ENCODE measurements around the gene DUOX2. TPM values are rescaled to one million over a fixed set of nuclear protein-coding genes. Genes with fewer than 3 reads are reported as not detected.

Gene DUOX2
- total and polyA plus RNA-seq, 2 experiments from 2014 or later = not detected

GRCh38 chr15:45088801-45089711 lies 24.9 kb downstream of the DUOX2 start:
- Histone ChIP-seq H4K20me1 (replicated peaks; ENCODE audit: insufficient read depth) (no peaks in the 10 kb centered on the region), H3K4me3 (no peak overlapping the region), H3K36me3 (ENCODE audit: insufficient read depth) (no peaks in the 10 kb centered on the region), H3K27me3 (ENCODE audit: insufficient read depth) (no peaks in the 10 kb centered on the region), H2AFZ (no peak overlapping the region), H3K4me1 (ENCODE audit: insufficient read depth) (no peaks in the 10 kb centered on the region), H3F3A (replicated peaks; ENCODE audit: low read depth) (no peaks in the 10 kb centered on the region), H3K27ac (ENCODE audit: low read depth) (no peak overlapping the region), H3K9me2 (ENCODE audit: insufficient read depth) (no peaks in the 10 kb centered on the region), H3K79me2 (replicated peaks; ENCODE audit: insufficient read depth) (no peaks in the 10 kb centered on the region), H3K4me2 (no peak overlapping the region)
- H3K27ac Mint-ChIP-seq = no peak overlapping the region
- no peaks in the 10 kb centered on the region for H3K9me3 Mint-ChIP-seq
- no peak for TF ChIP-seq POLR2AphosphoS5 (IDR thresholded peaks at IDR 0.05; ENCODE audit: low read depth)
- TF ChIP-seq EZH2 (IDR thresholded peaks at IDR 0.05; ENCODE audit: low read depth, unreplicated experiment) = no peak
- TF ChIP-seq, protein P1, sequence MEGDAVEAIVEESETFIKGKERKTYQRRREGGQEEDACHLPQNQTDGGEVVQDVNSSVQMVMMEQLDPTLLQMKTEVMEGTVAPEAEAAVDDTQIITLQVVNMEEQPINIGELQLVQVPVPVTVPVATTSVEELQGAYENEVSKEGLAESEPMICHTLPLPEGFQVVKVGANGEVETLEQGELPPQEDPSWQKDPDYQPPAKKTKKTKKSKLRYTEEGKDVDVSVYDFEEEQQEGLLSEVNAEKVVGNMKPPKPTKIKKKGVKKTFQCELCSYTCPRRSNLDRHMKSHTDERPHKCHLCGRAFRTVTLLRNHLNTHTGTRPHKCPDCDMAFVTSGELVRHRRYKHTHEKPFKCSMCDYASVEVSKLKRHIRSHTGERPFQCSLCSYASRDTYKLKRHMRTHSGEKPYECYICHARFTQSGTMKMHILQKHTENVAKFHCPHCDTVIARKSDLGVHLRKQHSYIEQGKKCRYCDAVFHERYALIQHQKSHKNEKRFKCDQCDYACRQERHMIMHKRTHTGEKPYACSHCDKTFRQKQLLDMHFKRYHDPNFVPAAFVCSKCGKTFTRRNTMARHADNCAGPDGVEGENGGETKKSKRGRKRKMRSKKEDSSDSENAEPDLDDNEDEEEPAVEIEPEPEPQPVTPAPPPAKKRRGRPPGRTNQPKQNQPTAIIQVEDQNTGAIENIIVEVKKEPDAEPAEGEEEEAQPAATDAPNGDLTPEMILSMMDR (conservative IDR thresholded peaks at IDR 0.05; ENCODE audit: low read depth in 2 of 2) = no peak
- TF ChIP-seq CREB1 (CRISPR knock-in tag; IDR thresholded peaks at IDR 0.05; ENCODE audit: low read depth) = no peak
- no peak for TF ChIP-seq NANOG (IDR thresholded peaks at IDR 0.05; ENCODE audit: borderline replicate concordance)
- no peak for TF ChIP-seq EZH2phosphoT487 (IDR thresholded peaks at IDR 0.05; ENCODE audit: unreplicated experiment)
- no peak for TF ChIP-seq ZNF462 (CRISPR knock-in tag; IDR thresholded peaks at IDR 0.05)
- no peak for TF ChIP-seq JUNB (IDR thresholded peaks at IDR 0.05; ENCODE audit: unreplicated experiment)
- H3K4me1 Mint-ChIP-seq = no peaks in the 10 kb centered on the region
- no peak overlapping the region for H3K4me3 Mint-ChIP-seq
- ATAC-seq (no peak), DNase-seq (ENCODE audit: low spot score) (no peak)
- peaks cover 2% of the 10 kb centered on the region for H3K27me3 Mint-ChIP-seq (ENCODE audit: insufficient read depth, low read depth, poor library complexity)
- no peaks in the 10 kb centered on the region for H3K36me3 Mint-ChIP-seq (ENCODE audit: low read depth)
